Mammary epithelial cell (primary cell): ENCODE data around the gene MTHFS.

ENCODE experiments used
- CTCF ChIP-seq, 2 donors: IDR thresholded peaks in 1 of 2; conservative IDR thresholded peaks in 1 of 2; 2 replicates each; pipeline ENCODE4 v1.5.1; 2011 to 2012; ENCODE audit warnings: inconsistent platforms in 2 of 2, low read length in 2 of 2, mild to moderate bottlenecking in 2 of 2, control low read depth in 1 of 2, low read depth in 1 of 2; ENCODE audit not compliant: insufficient read depth in 1 of 2; ENCODE audit errors: extremely low read depth in 1 of 2
- EZH2 ChIP-seq: IDR thresholded peaks from 2 replicates; pipeline ENCODE4 v1.6.1; 2012; ENCODE audit warnings: low read length, inconsistent platforms, borderline replicate concordance

GRCh38 chr15:79900087-79900486 lies 3.3 kb upstream of the MTHFS start:
- TF ChIP-seq EZH2 (no peak), CTCF (conservative IDR thresholded peaks at IDR 0.05 in 1 of 2, IDR thresholded peaks at IDR 0.05 in 1 of 2; ENCODE audit: extremely low read depth in 1 of 2, insufficient read depth in 1 of 2, low read depth in 1 of 2, low read length in 2 of 2) (no peak)
